Measurements from ENCODE around the gene DNHD1. TPM values are rescaled to one million over a fixed set of nuclear protein-coding genes. Genes with fewer than 3 reads are reported as not detected.

Gene DNHD1
- total RNA-seq, 4 donors from 2014 or later = 3.4 to 10.5 (median 4.3) TPM

- no peak for ATAC-seq
- H3K27me3 ChIP-seq = no peaks in the 10 kb centered on the region
- no peak overlapping the region for H3K4me3 ChIP-seq
- DNase-seq = no peak
- no peaks in the 10 kb centered on the region for H3K4me1 ChIP-seq
- no peak for TF ChIP-seq POLR2A (IDR thresholded peaks at IDR 0.05)
- TF ChIP-seq CTCF (IDR thresholded peaks at IDR 0.05 in 4 of 5, conservative IDR thresholded peaks at IDR 0.05 in 1 of 5) = no peak
- no peaks in the 10 kb centered on the region for H3K9me3 ChIP-seq
- intact Hi-C loops (cut with DNase I; ENCODE audit: low total_unique reads) = no loop called here
- no peaks in the 10 kb centered on the region for H3K36me3 ChIP-seq
- in situ Hi-C loops (cut with MboI; ENCODE audit: low sequenced_read_pairs in 4 of 4) = no loop called here
- H3K27ac ChIP-seq = no peak overlapping the region
Observed at GRCh38 chr11:6523253-6523652, 26.2 kb downstream of the DNHD1 start.

GRCh38 chr11:6526411-6527135, 29.5 kb downstream of the DNHD1 start:
- Histone ChIP-seq H3K9me3 (no peaks in the 10 kb centered on the region), H3K27ac (no peak overlapping the region), H3K4me3 (no peak overlapping the region), H3K36me3 (peaks cover 0 to 7% of the 10 kb centered on the region in 2 donors), H3K27me3 (no peaks in the 10 kb centered on the region), H3K4me1 (no peaks in the 10 kb centered on the region)
- DNase-seq (no peak), ATAC-seq (no peak)
- in situ Hi-C loops (cut with MboI; ENCODE audit: low sequenced_read_pairs in 4 of 4) = no loop called here
- TF ChIP-seq POLR2A (IDR thresholded peaks at IDR 0.05) = no peak
- TF ChIP-seq CTCF (IDR thresholded peaks at IDR 0.05 in 4 of 5, conservative IDR thresholded peaks at IDR 0.05 in 1 of 5) = no peak
- intact Hi-C loops (cut with DNase I; ENCODE audit: low total_unique reads) = no loop called here

GRCh38 chr11:6529266-6529665, 32.2 kb downstream of the DNHD1 start:
- no peaks in the 10 kb centered on the region for H3K27me3 ChIP-seq
- in situ Hi-C loops (cut with MboI; ENCODE audit: low sequenced_read_pairs in 4 of 4) (no loop called here), intact Hi-C loops (cut with DNase I; ENCODE audit: low total_unique reads) (no loop called here)
- no peak overlapping the region for H3K4me3 ChIP-seq
- H3K27ac ChIP-seq = no peak overlapping the region
- DNase-seq = no peak
- ATAC-seq = no peak
- no peak for TF ChIP-seq CTCF (IDR thresholded peaks at IDR 0.05 in 4 of 5, conservative IDR thresholded peaks at IDR 0.05 in 1 of 5)
- TF ChIP-seq POLR2A (IDR thresholded peaks at IDR 0.05) = no peak
- H3K9me3 ChIP-seq = no peaks in the 10 kb centered on the region
- no peaks in the 10 kb centered on the region for H3K4me1 ChIP-seq
- peaks cover 0 to 16% of the 10 kb centered on the region in 2 donors for H3K36me3 ChIP-seq

- in situ Hi-C loops (cut with MboI; ENCODE audit: low sequenced_read_pairs in 4 of 4) (loop anchor here (5.0 to 10.0 kb wide), 4 partner anchors 144 to 176 kb away; partner anchors contain the start of gene MRPL17 (in 2 of the 4)), intact Hi-C loops (cut with DNase I; ENCODE audit: low total_unique reads) (loop anchor here (1.0 to 5.0 kb wide), 3 partner anchors 81 to 175 kb away; partner anchors contain the start of genes MRPL17 and TAF10)
Observed at GRCh38 chr11:6530848-6531247, 33.8 kb downstream of the DNHD1 start.

More at GRCh38 chr11:6530848-6531247, 33.8 kb downstream of the DNHD1 start:
- TF ChIP-seq CTCF (IDR thresholded peaks at IDR 0.05 in 4 of 5, conservative IDR thresholded peaks at IDR 0.05 in 1 of 5) (no peak), POLR2A (IDR thresholded peaks at IDR 0.05) (no peak)
- ATAC-seq (peak in 1 of 2 donors; percentile 18), DNase-seq (no peak)
- peaks cover 0 to 19% of the 10 kb centered on the region in 2 donors for H3K36me3 ChIP-seq
- no peaks in the 10 kb centered on the region for H3K27me3 ChIP-seq
- H3K4me1 ChIP-seq = no peaks in the 10 kb centered on the region
- no peaks in the 10 kb centered on the region for H3K9me3 ChIP-seq
- H3K27ac ChIP-seq = no peak overlapping the region
- H3K4me3 ChIP-seq = no peak overlapping the region
